ENCODE data around the gene CREB3.

The CREB3 gene

DNA sequence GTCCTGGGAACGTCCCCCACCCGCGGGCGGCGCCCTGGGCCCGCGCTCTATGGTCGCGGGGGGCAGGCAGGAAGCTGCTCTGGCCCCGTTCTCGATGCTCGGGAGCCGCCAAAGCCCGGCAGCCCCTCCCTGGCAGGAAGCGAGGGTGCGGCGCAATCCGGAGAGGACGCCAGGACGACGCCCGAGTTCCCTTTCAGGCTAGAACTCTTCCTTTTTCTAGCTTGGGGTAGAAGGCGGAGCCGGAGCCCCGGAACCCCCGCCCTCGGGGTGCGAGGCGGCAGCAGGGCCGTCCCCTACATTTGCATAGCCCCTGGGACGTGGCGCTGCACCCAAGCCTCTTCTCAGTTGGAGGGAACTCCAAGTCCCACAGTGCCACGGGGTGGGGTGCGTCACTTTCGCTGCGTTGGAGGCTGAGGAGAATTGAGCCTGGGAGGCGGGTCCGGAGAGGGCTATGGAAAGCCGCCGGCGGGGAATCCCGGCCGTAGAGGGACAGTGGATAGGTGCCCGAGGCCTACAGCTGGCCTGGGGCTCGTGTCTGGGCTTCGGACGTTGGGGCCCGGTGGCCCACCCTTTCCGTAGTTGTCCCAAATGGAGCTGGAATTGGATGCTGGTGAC is at the start of gene CREB3, which contains the start of gene TLN1:
TSS of gene CREB3 (plus strand) at position 482 of the 615 bp plus-strand sequence. CDS start at position 589, 107 bp downstream.
TSS of gene TLN1 (minus strand) at position 11 of the 615 bp plus-strand sequence. CDS start 6,501 bp downstream, outside the sequence.
- DNase-seq = peak; percentile 99

- DNase-seq = no peak
These were observed 49.1 kb upstream of the CREB3 start for GRCh38 chr9:35683323-35683722.

DNA sequence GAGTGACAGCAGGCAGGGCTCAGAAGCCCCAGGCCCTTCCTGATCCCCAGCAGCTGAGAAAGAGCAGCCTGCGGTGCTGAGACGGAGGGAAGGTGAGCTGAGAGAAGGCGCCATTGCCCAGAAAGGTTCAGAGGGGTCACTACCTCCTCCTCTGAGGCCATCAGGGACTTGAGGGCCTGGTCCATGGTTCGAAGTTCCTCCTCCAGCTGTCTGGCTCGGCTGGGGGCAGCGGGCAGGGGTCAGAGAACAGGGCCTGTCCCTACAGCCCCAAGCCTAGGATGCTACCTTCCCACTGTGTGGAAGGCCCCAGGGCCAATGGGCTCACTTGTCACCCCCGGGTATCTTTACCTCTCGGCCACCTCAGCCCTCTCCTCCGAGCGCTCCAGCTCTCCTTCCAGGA is 47.5 kb upstream of the CREB3 start:
- no peak for DNase-seq

- no peak for DNase-seq
These were observed 47.0 kb upstream of the CREB3 start for GRCh38 chr9:35685506-35685905.

GRCh38 chr9:35686222-35687203 is 46.0 kb upstream of the CREB3 start:
- no peak for DNase-seq

DNA sequence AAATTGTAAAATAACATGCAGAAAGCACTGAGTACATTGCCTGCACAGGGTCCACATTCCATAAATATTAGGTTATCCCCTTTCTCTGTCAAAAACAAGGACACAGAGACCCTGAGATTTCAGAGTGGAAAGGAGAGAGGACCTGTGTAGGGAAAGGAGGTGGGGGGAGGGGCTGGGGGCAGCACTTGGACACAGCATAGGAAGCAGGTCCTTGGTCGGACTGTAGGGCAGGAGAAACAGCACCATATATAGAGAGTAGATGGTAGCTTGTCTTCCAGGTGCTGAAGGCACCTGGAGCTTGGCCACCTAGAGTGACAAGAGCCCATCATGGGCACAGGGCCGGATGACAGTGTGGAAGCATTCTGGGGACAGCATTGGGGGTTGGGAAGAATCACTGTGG is 45.2 kb upstream of the CREB3 start:
- DNase-seq = no peak

DNA sequence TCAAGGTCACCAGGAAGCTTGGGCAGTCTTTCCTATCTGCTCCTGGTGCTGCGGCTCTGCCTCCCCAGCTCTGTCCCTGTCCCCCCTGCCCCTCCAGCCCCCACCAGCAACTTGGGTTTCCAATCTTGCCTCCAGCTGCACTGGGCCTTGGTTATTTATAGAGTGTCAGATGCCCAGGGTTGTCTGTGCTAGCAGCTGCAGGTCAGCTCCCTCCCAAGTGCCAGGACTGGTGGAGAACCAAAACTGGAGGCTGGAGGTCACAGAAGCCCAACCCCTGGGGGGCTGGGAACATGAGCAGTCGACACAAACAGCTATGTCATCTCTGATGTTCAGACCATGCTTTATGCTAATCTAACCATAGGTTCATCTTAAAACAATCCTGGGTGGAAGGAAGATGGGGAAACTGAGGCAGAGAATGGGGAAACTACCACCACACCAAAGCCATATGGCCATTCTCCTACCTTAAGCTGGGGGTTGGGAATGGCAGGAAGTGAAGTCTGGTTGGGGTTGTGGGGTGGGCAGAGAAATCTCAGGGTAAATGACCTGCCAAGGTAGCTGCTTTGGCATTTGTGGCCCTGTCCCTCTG is 44.4 kb upstream of the CREB3 start:
- DNase-seq = no peak

DNA sequence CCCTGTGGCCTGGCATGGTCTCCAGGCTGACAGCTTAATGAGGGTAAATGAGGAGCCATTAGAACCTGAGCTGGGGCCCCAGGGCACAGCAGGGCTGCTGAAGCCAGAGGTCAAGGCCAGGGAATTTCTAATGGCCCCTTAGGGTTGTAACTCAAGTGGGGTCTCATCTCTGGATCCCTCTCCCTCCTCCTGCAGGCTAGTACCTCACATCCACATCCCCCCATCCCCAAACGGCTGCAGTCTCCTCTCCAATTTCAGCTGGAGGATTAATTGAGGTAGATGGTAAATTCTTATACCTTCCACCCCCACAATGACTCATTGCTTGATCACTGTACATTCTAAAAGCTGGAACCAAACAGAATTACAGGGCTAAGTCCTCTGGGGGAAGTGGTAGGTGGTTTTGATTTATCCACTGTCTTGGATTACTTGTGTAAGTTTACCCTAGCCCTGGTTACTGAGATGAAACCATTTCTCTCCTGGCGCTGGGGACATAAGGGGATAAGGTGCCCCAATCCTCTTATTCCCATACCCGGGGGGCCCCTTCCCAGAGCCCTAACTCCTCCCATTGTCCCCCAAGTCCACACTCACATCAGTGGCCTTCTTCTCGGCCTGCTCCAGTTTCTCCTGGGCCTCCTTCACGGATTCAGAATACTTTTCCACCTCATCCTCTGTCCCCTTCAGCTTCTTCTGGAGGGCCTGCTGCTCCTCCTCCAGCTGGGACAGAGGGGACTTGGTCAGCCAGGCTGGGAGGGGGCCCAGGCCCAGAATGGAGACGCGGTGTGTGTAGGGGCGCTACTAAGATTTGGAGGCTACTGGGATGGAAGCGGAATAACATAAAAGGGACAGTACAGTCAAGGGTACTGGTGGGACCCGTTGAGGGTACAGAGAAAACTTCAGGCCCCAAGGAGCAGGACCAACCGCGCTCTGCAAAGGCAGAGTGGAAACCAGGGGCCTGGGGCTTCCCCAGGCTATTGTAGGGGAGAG is 43.6 kb upstream of the CREB3 start:
- DNase-seq = peak; percentile 40

GRCh38 chr9:35689542-35690293 is 42.7 kb upstream of the CREB3 start, which contains the start of gene TPM2:
Gene TPM2 (minus strand): TSS chr9:35689925. CDS start chr9:35689817, 108 bp downstream.
- DNase-seq = no peak

- DNase-seq = no peak
These were observed 42.2 kb upstream of the CREB3 start for GRCh38 chr9:35690294-35690613.

GRCh38 chr9:35690614-35691333 is 41.7 kb upstream of the CREB3 start:
- DNase-seq = peak; percentile 68

DNA sequence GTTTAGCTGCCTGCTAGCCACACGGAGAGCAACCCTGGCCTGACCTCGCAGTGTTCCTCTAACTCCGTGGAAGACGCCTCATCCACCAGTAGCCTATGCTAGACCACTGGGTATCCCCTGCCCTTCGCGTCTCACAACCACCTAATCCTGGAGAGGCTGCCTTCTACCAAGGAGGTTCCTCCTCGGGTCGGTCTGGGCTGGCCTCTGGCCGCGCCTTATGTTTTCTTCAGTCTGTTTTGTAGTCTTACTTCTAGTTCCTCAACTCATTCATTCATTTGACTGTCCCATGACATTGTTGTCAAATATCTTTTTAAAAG is 41.2 kb upstream of the CREB3 start:
- DNase-seq = no peak

- DNase-seq = no peak
These were observed 40.6 kb upstream of the CREB3 start for GRCh38 chr9:35691757-35692301.

DNA sequence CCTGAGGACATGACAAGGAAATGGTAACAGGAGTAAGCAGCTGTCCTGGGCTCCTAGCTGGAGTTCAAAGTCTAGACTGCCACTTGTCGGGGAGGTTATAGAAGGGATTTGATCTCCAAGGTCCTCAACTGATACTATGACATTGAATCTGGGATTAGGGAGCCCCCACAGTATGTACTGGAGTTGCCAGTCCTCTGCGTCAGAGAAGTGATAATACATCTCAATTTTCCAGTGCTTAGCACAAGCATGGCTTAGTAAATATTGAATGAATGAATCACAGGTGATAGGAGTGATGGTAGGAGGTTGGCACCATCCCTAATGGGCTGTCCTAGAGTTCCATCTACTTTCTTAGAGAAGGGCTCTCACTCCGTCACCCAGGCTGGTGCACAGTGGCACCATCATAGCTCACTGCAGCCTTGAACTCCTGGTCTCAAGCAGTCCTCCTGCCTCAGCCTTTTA is 36.5 kb upstream of the CREB3 start:
- no peak for DNase-seq

DNA sequence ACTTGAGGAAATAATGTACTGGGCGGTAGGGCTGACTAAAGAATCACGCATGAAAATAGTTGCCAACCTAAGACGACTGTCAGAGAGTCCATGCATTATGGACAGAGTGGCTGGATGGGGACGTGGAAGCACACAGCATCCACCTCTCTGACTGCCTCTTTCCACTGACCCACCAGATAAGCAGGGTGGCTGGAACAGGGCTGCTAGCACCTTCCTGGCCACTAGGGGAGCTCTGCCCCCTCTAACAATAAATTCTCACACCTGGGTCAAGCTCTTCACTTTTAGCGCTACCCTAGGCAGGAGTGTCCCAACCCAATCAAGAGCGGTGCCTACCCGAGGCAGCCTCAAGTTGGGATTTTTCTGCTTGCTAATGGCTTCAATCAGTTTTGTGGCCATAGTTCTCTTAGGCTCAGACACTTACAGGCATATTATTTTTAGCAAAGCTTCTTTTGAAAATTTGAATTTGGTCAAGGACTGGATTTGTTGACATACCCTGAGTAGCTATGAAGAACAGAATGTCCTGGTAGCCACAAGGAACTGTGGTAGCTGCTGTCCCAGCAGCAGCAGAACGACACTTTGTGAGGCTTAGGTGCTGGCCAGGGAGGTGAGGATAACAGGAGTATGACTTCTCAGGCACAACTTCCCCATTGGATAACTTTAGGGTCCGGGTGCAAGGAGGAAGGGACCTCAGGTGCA is 35.8 kb upstream of the CREB3 start:
- peak; percentile 75 for DNase-seq

DNA sequence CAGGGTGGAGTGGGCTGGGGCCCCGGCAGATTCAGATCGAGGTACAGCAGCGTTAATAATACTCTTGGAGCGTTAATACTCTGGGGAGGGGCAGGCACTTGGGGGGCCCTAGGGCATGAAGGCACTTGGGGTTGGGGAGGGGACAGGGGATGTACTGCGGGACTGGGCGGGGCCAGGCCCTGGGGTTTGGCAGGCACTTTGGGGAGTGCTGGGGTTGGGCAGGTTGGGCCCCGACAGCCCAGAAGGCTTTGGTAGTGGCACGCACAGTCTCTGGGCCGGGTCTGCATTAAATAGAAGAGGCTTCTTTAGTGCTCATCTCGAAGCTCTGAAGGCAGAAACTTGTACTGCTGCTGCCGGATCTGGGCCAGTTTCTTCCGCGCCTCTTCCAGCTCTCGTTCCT is 35.0 kb upstream of the CREB3 start:
- DNase-seq = no peak

DNA sequence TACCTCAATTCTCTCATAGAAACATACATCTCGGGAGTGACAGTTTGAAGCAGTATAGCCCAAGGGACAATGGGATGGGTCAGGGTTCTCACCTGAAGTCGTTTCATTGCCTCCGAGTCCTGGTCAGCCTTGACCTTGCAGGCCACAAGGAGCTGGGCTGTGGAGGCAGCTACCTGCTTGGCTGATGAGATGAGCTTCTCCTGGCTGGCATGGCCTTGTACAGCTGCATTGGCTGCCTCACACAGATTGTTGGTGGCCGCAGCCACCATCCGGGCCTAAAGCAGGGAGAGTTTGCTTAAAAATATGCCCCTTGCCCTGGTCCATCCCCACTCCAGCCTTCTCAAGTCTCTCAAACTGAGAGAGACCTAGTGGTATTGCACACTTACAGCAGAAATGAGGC is 34.2 kb upstream of the CREB3 start:
- no peak for DNase-seq

- DNase-seq = no peak
These were observed 32.4 kb upstream of the CREB3 start for GRCh38 chr9:35700031-35700430.

DNA sequence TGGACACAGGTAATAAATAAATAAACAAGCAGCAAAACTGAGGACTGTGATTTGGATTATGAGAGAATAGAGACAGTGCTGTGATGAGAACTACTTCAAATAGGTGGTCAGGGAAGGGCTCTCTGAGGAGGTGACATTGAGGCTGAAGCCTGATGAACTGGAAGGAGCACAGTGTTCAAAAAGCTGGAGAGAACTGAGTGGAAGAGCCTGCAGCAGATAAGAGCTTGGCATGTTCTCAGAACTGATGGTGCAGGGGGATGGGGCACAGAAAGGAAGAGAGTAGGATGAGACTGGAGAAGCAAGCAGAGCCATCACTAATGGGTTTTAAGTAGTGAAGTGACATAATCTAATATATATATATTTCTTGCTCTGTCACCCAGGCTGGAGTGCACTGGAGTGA is 31.5 kb upstream of the CREB3 start:
- DNase-seq = no peak

DNA sequence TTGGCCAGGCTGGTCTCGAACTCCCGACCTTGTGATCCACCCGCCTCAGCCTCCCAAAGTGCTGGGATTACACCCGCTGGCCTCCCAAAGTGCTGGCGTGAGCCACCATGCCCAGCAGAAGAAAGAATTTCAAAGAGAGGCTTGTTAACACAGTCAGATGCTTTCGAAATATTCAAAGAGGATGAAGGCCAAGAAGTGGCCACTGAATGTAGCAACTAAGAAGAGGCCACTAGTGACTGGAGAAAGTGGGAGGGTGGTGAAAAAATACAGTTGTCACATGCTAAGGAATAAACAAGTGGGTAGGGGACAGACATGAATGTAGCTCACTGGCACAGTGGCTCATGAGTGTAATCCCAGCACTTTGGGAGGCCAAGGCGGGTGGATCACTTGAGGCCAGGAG is 29.8 kb upstream of the CREB3 start:
- DNase-seq = no peak
